ENCODE data around the gene ACSM2A.
"Not testable (repeated sequence)": the region's sequence is repeated elsewhere in the genome, so short reads cannot be mapped to it uniquely, and the experiment has no call there.

The ACSM2A gene

GRCh38 chr16:20451364-20451763 is at the start of gene ACSM2A:
Gene ACSM2A (plus strand): TSS chr16:20451521. CDS start chr16:20460115, 8,594 bp downstream.
- DNase-seq (ENCODE audit: low read depth, low spot score), result not testable (repeated sequence)

GRCh38 chr16:20402651-20403050 is 48.7 kb upstream of the ACSM2A start:
- DNase-seq (ENCODE audit: low read depth, low spot score), result no peak

- DNase-seq (ENCODE audit: low read depth, low spot score), result no peak
These were observed 46.7 kb upstream of the ACSM2A start, which contains the start of gene PDILT for GRCh38 chr16:20404637-20405036. Gene PDILT (minus strand): TSS chr16:20404737. CDS start chr16:20399300, 5,437 bp downstream.

GRCh38 chr16:20409398-20410120 is 41.8 kb upstream of the ACSM2A start, which contains the start of gene ACSM5:
Gene ACSM5 (plus strand): TSS chr16:20409534. CDS start chr16:20411485, 1,951 bp downstream.
- DNase-seq (ENCODE audit: low read depth, low spot score), result no peak

- no peak for DNase-seq (ENCODE audit: low read depth, low spot score)
These were observed 41.1 kb upstream of the ACSM2A start for GRCh38 chr16:20410121-20410723.

- no peak for DNase-seq (ENCODE audit: low read depth, low spot score)
These were observed 40.3 kb upstream of the ACSM2A start for GRCh38 chr16:20411055-20411454.

GRCh38 chr16:20415541-20415940 is 35.8 kb upstream of the ACSM2A start:
- no peak for DNase-seq (ENCODE audit: low read depth, low spot score)

GRCh38 chr16:20419093-20419492 is 32.2 kb upstream of the ACSM2A start:
- not testable (repeated sequence) for DNase-seq (ENCODE audit: low read depth, low spot score)

GRCh38 chr16:20421748-20422147 is 29.6 kb upstream of the ACSM2A start:
- DNase-seq (ENCODE audit: low read depth, low spot score), result not testable (repeated sequence)

- not testable (repeated sequence) for DNase-seq (ENCODE audit: low read depth, low spot score)
These were observed 27.6 kb upstream of the ACSM2A start for GRCh38 chr16:20423772-20424128.

- DNase-seq (ENCODE audit: low read depth, low spot score), result no peak
These were observed 27.0 kb upstream of the ACSM2A start for GRCh38 chr16:20424129-20424866.

- not testable (repeated sequence) for DNase-seq (ENCODE audit: low read depth, low spot score)
These were observed 23.9 kb upstream of the ACSM2A start for GRCh38 chr16:20427401-20427797.

GRCh38 chr16:20429499-20429898 is 21.8 kb upstream of the ACSM2A start:
- DNase-seq (ENCODE audit: low read depth, low spot score), result not testable (repeated sequence)

- DNase-seq (ENCODE audit: low read depth, low spot score), result not testable (repeated sequence)
These were observed 20.8 kb upstream of the ACSM2A start for GRCh38 chr16:20430480-20430879.

- DNase-seq (ENCODE audit: low read depth, low spot score), result no peak
These were observed 20.4 kb upstream of the ACSM2A start for GRCh38 chr16:20430948-20431347.

- DNase-seq (ENCODE audit: low read depth, low spot score), result not testable (repeated sequence)
These were observed 12.4 kb upstream of the ACSM2A start for GRCh38 chr16:20438950-20439349.

GRCh38 chr16:20439820-20440231 is 11.5 kb upstream of the ACSM2A start:
- not testable (repeated sequence) for DNase-seq (ENCODE audit: low read depth, low spot score)

- not testable (repeated sequence) for DNase-seq (ENCODE audit: low read depth, low spot score)
These were observed 10.6 kb upstream of the ACSM2A start for GRCh38 chr16:20440731-20441130.

- DNase-seq (ENCODE audit: low read depth, low spot score), result no peak
These were observed 10.1 kb upstream of the ACSM2A start for GRCh38 chr16:20441191-20441590.

- not testable (repeated sequence) for DNase-seq (ENCODE audit: low read depth, low spot score)
These were observed 9.5 kb upstream of the ACSM2A start for GRCh38 chr16:20441859-20442258.

GRCh38 chr16:20446652-20447393 is 4.5 kb upstream of the ACSM2A start:
- not testable (repeated sequence) for DNase-seq (ENCODE audit: low read depth, low spot score)

All from smooth muscle cell of the brain vasculature (primary cell).